Activated CD4-positive, alpha-beta T cell treated with anti-CD3 and anti-CD28 coated beads, Interleukin-2, amount 50 U/mL, for 4 hours (primary cell): ENCODE results near the gene TOLLIP.

Source experiments
- DNase-seq, 2 experiments: peaks; one replicate each; pipeline ENCODE4 v3.0.0-alpha.2; 2020

Gene TOLLIP

GRCh38 chr11:1310318-1310687 lies 871 bp upstream of the TOLLIP start:
- no peak for DNase-seq

- DNase-seq, result no peak
These were observed 512 bp downstream of the TOLLIP start for GRCh38 chr11:1308743-1309497.

- no peak for DNase-seq
These were observed 1.3 kb downstream of the TOLLIP start for GRCh38 chr11:1307998-1308742.

GRCh38 chr11:1307163-1307870 lies 2.1 kb downstream of the TOLLIP start:
- no peak for DNase-seq

GRCh38 chr11:1306186-1307162 lies 3.0 kb downstream of the TOLLIP start:
- no peak for DNase-seq

GRCh38 chr11:1305501-1306056 lies 3.9 kb downstream of the TOLLIP start:
- DNase-seq, result no peak

- no peak for DNase-seq
These were observed 4.4 kb downstream of the TOLLIP start for GRCh38 chr11:1305063-1305495.

GRCh38 chr11:1304380-1304779 lies 5.1 kb downstream of the TOLLIP start:
- DNase-seq, result no peak

GRCh38 chr11:1303973-1304372 lies 5.5 kb downstream of the TOLLIP start:
- DNase-seq, result no peak

GRCh38 chr11:1303126-1303821 lies 6.2 kb downstream of the TOLLIP start:
- DNase-seq, result no peak

- DNase-seq, result no peak
These were observed 6.8 kb downstream of the TOLLIP start for GRCh38 chr11:1302461-1303125.

- DNase-seq, result no peak
These were observed 7.4 kb downstream of the TOLLIP start for GRCh38 chr11:1302041-1302460.

- no peak for DNase-seq
These were observed 8.0 kb downstream of the TOLLIP start for GRCh38 chr11:1301220-1302000.

- DNase-seq, result no peak
These were observed 8.8 kb downstream of the TOLLIP start for GRCh38 chr11:1300569-1301187.

- no peak for DNase-seq
These were observed 9.3 kb downstream of the TOLLIP start for GRCh38 chr11:1300121-1300520.

- DNase-seq, result no peak
These were observed 9.8 kb downstream of the TOLLIP start for GRCh38 chr11:1299621-1300020.

- DNase-seq, result no peak
These were observed 10.5 kb downstream of the TOLLIP start for GRCh38 chr11:1298695-1299492.

- no peak for DNase-seq
These were observed 11.6 kb downstream of the TOLLIP start for GRCh38 chr11:1297576-1298473.
